Measurements from ENCODE around the gene PLEKHM1.

Gene PLEKHM1

GRCh38 chr17:45432405-45433158 lies 57.9 kb downstream of the PLEKHM1 start, which contains the start of gene ARHGAP27:
TSS of gene ARHGAP27 (minus strand) at chr17:45432870. CDS start at chr17:45430279, 2,591 bp downstream.
- H3K9me3 ChIP-seq (ENCODE audit: insufficient read depth, low read depth, low read length): no peaks in the 10 kb centered on the region
- no peaks in the 10 kb centered on the region for H3K9me2 ChIP-seq (replicated peaks; ENCODE audit: low read depth, low read length)
- TF ChIP-seq EZH2phosphoT487 (IDR thresholded peaks at IDR 0.05; ENCODE audit: borderline replicate concordance) (no peak), CTCF (conservative IDR thresholded peaks at IDR 0.05; ENCODE audit: low read length) (no peak)
- peaks cover 17% of the 10 kb centered on the region; the same call in 1 of the 2 replicates for H3K79me2 ChIP-seq (ENCODE audit: insufficient read depth, low read length)
- H3K4me3 ChIP-seq (ENCODE audit: low read length, poor library complexity, severe bottlenecking): peak within 1 kb of the TSS; percentile 78
- H3F3A ChIP-seq (ENCODE audit: low read depth): peaks cover 6% of the 10 kb centered on the region
- no peaks in the 10 kb centered on the region for H3K27me3 ChIP-seq (ENCODE audit: insufficient read depth, low read length, poor library complexity, severe bottlenecking)
- peak within 1 kb of the TSS; percentile 85 for H3K4me2 ChIP-seq (ENCODE audit: low read depth, low read length, poor library complexity, severe bottlenecking)
- H4K20me1 ChIP-seq (ENCODE audit: insufficient read depth, low read length, poor library complexity, severe bottlenecking): no peaks in the 10 kb centered on the region
- peak within 1 kb of the TSS; percentile 89 for H3K9ac ChIP-seq (ENCODE audit: low read depth, low read length, poor library complexity, severe bottlenecking)
- H3K36me3 ChIP-seq (ENCODE audit: insufficient read depth, low read length): no peaks in the 10 kb centered on the region
- peaks cover 8% of the 10 kb centered on the region for H3K4me1 ChIP-seq (ENCODE audit: insufficient read depth, low read length, poor library complexity, severe bottlenecking)
- H2AFZ ChIP-seq (ENCODE audit: low read length): no peak within 1 kb of the TSS

GRCh38 chr17:45431531-45432404 lies 58.8 kb downstream of the PLEKHM1 start:
- Histone ChIP-seq H3K36me3 (ENCODE audit: insufficient read depth, low read length) (no peaks in the 10 kb centered on the region), H3K9me2 (replicated peaks; ENCODE audit: low read depth, low read length) (no peaks in the 10 kb centered on the region), H3F3A (ENCODE audit: low read depth) (peaks cover 6% of the 10 kb centered on the region), H3K79me2 (ENCODE audit: insufficient read depth, low read length) (peaks cover 20% of the 10 kb centered on the region; the same call in 1 of the 2 replicates), H3K9me3 (ENCODE audit: insufficient read depth, low read depth, low read length) (no peaks in the 10 kb centered on the region), H3K9ac (ENCODE audit: low read depth, low read length, poor library complexity, severe bottlenecking) (peak overlapping the region; percentile 89), H3K4me3 (ENCODE audit: low read length, poor library complexity, severe bottlenecking) (peak overlapping the region; percentile 78), H2AFZ (ENCODE audit: low read length) (peak overlapping the region; percentile 32; the same call in 1 of the 2 replicates), H3K4me2 (ENCODE audit: low read depth, low read length, poor library complexity, severe bottlenecking) (peak overlapping the region; percentile 85), H3K27me3 (ENCODE audit: insufficient read depth, low read length, poor library complexity, severe bottlenecking) (no peaks in the 10 kb centered on the region), H3K4me1 (ENCODE audit: insufficient read depth, low read length, poor library complexity, severe bottlenecking) (peaks cover 8% of the 10 kb centered on the region), H4K20me1 (ENCODE audit: insufficient read depth, low read length, poor library complexity, severe bottlenecking) (no peaks in the 10 kb centered on the region)
- TF ChIP-seq CTCF (conservative IDR thresholded peaks at IDR 0.05; ENCODE audit: low read length) (no peak), EZH2phosphoT487 (IDR thresholded peaks at IDR 0.05; ENCODE audit: borderline replicate concordance) (no peak)

- Histone ChIP-seq H3K9me2 (replicated peaks; ENCODE audit: low read depth, low read length) (no peaks in the 10 kb centered on the region), H3K79me2 (ENCODE audit: insufficient read depth, low read length) (peaks cover 26% of the 10 kb centered on the region; the same call in 1 of the 2 replicates), H3K9me3 (ENCODE audit: insufficient read depth, low read depth, low read length) (no peaks in the 10 kb centered on the region), H3F3A (ENCODE audit: low read depth) (peaks cover 6% of the 10 kb centered on the region), H3K4me2 (ENCODE audit: low read depth, low read length, poor library complexity, severe bottlenecking) (peak overlapping the region; percentile 85), H3K27me3 (ENCODE audit: insufficient read depth, low read length, poor library complexity, severe bottlenecking) (no peaks in the 10 kb centered on the region), H3K9ac (ENCODE audit: low read depth, low read length, poor library complexity, severe bottlenecking) (peak overlapping the region; percentile 89), H3K36me3 (ENCODE audit: insufficient read depth, low read length) (no peaks in the 10 kb centered on the region), H4K20me1 (ENCODE audit: insufficient read depth, low read length, poor library complexity, severe bottlenecking) (no peaks in the 10 kb centered on the region), H3K4me1 (ENCODE audit: insufficient read depth, low read length, poor library complexity, severe bottlenecking) (peaks cover 9% of the 10 kb centered on the region), H2AFZ (ENCODE audit: low read length) (peak overlapping the region; percentile 32; the same call in 1 of the 2 replicates), H3K4me3 (ENCODE audit: low read length, poor library complexity, severe bottlenecking) (peak overlapping the region; percentile 78)
- TF ChIP-seq EZH2phosphoT487 (IDR thresholded peaks at IDR 0.05; ENCODE audit: borderline replicate concordance) (no peak), CTCF (conservative IDR thresholded peaks at IDR 0.05; ENCODE audit: low read length) (no peak)
Measured at GRCh38 chr17:45430738-45431530, 59.6 kb downstream of the PLEKHM1 start.
